NCI-H2196 treated with DMSO at 0.1 percent for 48 hours (cell line): ENCODE measurements around the gene SYNDIG1.

Source experiments
- DNase-seq: peaks from one replicate; lab custom pipeline; 2025; ENCODE audit not compliant: unreplicated experiment; lab: John Stamatoyannopoulos, UW

The SYNDIG1 gene

DNA sequence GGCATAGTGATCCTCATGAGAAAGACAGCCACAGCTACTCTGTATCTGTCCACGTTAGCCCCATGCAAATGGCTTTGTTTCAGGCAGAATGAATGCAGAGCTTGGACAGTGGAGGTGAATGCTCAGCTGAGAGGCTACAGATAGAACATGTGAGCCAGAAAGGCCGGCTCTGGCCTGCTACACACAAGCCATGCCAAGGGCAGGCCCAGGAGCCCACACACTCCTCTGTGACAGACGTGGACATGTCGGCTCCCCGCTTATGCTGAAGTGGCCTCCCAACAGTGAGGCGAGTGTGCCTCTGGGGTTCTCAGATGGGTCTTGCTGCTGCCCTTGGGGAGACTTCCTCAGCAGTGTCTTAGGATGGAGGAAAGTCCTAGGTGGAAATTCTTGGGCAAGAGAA, 159.6 kb downstream of the SYNDIG1 start:
- no peak for DNase-seq

- no peak for DNase-seq
These were observed 160.2 kb downstream of the SYNDIG1 start for GRCh38 chr20:24629668-24630067.

GRCh38 chr20:24630486-24631172, 161.2 kb downstream of the SYNDIG1 start:
- no peak for DNase-seq

DNA sequence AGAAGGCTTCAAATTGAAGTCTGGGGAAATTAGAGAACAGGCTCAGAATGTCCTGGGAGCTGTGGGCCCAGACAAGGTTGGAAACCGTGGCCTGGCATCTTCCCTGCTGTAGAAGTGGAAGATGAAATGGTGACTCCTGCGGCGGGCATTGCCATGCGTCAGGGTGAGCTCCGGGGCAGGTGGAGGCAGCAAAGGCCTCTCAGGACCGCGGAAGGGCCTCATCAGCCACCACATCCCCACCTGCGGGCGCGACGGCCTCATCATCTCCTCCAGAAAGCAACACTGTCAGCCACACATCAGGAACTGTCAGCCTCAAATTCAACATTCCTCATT, 161.7 kb downstream of the SYNDIG1 start:
- no peak for DNase-seq

DNA sequence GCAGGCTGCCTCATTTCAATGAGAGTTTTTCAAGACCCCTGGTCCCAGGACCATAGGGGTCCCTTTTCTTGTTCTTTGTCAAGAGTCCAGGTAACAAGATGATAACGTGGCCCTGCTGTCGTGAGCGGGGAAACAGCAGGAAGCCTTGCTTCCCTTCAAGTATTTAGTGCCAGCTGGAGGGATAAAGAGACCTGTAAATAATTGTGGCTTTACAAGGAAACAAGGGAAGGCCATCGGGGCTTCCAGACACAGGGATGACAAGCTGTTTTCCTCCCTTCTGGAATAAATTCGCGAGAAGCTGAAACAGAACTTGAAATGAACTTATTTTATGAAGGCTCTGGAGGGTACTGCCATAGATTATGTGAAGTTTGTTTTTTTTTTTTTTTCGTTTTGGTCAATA, 163.2 kb downstream of the SYNDIG1 start:
- no peak for DNase-seq

DNA sequence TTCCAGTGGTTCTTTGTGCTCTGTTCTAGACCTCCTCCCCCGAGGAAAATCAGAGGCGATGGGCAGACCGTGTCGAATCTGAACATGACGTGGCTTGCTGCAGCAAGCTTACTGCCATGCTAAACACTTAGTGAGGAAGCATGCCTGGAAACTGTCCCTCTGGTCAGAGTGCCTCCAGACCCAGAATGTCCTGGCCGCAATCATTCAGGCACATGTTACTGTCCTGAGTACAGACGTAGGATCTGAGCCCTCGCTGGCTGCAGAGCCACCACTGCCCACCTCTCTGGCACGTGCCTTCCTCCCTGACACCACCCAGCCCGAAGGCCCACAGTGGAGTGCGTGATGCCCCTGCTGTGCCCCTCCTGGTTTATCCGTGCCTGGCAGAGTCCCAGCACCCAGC, 163.6 kb downstream of the SYNDIG1 start:
- DNase-seq = no peak

DNA sequence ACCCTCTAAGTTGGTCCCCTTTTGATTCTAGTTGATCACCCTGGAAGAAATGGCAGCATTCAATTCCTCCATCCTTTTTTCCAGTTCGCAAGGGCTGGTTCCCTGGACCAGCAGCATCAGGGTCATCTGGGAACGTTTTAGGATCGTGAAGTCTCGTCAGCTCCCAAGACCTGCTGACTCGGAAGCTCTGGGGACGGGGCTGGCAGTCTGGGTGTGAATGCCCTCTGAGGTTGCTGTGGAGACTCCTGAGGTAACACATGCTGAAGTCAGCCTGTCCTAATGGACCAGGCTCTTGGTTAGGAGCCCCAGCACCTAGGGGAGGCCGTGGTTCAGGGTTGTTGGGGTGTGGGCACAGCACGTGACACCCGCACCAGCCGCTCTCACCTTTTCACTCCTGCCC, 164.1 kb downstream of the SYNDIG1 start:
- no peak for DNase-seq

DNA sequence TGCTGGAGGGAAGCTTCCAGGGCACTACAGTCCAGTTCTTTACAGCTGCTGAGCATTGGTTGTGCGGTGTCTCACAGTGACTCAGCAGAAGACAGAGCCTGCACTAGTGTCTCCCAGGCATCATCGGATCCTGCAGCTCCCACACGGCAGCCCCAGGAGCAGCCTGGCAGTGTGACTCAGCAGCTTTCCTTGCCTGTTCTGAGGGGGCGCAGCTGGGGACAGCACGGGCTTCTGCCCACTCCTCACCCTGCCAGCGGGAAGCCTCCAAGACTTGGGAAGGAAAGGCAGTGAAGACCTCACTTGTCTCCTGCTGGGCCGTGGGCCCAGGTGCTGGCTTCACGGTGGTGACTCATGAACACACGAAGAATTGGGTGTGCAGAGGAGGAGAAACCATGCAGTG, 165.4 kb downstream of the SYNDIG1 start:
- no peak for DNase-seq

GRCh38 chr20:24636626-24637025, 167.2 kb downstream of the SYNDIG1 start:
- DNase-seq = no peak

DNA sequence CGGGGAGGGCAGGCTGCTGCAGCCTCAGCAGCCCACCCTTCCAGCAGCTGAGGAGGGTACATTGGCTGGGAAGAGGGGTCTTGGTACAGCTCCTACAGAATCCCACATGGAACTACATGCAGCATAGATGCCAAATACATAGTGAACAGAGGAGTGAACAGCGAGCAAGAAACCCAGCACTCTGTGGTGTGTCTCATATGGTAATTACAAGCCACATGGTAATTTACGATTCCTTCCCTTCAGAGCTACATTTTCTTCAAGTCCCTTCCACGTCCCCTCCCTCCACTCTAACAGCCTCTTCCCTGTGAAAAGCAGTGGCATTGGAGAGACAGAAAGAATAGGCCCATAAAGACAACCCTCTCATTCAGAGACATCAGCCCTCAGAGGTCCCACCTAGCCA, 167.7 kb downstream of the SYNDIG1 start:
- no peak for DNase-seq

DNA sequence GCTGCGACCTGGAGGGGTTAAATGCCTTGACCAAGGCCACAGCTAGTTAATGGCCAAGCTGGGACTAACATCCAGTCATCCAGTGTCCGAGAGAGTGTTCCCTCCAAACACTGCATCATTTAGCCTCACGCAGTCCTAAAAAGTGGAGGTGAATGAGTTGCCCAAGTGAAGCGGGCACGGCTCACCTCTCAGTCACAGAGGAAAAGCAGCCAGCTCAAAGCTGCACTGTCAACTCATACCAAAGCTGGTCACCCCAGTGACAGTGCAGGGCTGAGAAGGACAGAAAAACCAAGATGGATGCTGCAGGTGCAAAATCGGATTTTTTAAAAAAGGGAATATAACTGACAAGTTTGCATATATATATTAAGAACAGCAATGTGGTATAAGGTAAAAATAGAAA, 168.5 kb downstream of the SYNDIG1 start:
- no peak for DNase-seq

GRCh38 chr20:24638591-24639548, 169.4 kb downstream of the SYNDIG1 start:
- no peak for DNase-seq

DNA sequence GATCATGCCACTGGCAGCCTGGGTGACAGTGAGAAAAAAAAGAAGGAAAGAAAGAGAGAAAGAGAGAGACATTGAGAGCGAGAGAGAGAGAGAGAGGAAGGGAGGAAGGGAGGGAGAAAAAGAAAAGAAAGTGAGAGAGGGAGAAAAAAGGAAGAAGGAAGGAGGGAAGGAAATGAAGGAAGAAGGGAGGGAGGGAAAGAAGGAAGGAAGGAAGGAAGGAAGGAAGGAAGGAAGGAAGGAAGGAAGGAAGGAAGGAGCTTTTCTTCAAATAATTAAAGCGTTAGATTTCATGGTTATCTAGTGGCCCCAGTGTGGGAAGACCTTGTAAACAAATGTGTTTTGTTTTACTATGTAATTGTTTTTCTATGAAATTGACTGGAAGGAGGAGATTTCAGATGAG, 170.8 kb downstream of the SYNDIG1 start:
- DNase-seq = no peak

DNA sequence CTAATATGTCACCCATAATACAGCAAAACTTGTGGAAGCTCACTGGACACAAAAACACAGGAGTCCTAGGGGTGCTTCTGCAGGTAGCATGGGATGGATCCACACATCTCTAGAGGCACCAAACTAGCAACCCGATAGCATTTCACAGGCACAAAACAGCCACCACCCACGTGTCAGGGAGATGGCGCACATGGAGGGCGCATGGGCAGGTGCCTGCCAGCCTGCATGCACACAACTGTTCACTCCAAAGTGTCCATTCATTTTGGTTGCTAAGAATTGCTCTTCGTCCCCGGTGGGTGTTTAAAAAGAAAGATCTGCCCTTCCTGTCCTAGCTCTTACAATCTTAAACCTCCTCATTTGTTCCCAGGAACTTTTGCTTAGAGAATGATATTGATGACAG, 171.3 kb downstream of the SYNDIG1 start:
- no peak for DNase-seq

GRCh38 chr20:24643731-24644626, 174.6 kb downstream of the SYNDIG1 start:
- no peak for DNase-seq

DNA sequence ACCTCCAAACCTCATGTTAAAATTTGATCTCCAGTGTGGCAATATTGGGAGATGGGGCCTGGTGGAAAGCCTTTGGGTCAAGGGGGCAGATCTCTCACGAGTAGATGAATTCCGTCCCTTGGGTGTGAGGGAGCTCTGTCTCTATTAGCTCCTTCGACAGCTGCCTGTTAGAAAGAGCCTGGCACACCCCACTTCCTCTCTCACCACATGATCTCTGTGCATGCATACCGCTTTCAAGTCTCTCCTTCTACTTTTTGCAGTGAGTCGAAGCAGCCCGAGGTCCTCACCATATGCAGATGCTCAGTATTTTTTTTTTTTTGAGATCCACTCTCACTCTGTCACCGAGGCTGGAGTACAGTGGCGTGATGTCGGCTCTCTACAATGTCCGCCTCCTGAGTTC, 176.9 kb downstream of the SYNDIG1 start:
- no peak for DNase-seq

- DNase-seq = no peak
These were observed 178.3 kb downstream of the SYNDIG1 start for GRCh38 chr20:24647713-24648112.

- no peak for DNase-seq
These were observed 179.1 kb downstream of the SYNDIG1 start for GRCh38 chr20:24648481-24648880.

GRCh38 chr20:24648919-24649318, 179.5 kb downstream of the SYNDIG1 start:
- no peak for DNase-seq

DNA sequence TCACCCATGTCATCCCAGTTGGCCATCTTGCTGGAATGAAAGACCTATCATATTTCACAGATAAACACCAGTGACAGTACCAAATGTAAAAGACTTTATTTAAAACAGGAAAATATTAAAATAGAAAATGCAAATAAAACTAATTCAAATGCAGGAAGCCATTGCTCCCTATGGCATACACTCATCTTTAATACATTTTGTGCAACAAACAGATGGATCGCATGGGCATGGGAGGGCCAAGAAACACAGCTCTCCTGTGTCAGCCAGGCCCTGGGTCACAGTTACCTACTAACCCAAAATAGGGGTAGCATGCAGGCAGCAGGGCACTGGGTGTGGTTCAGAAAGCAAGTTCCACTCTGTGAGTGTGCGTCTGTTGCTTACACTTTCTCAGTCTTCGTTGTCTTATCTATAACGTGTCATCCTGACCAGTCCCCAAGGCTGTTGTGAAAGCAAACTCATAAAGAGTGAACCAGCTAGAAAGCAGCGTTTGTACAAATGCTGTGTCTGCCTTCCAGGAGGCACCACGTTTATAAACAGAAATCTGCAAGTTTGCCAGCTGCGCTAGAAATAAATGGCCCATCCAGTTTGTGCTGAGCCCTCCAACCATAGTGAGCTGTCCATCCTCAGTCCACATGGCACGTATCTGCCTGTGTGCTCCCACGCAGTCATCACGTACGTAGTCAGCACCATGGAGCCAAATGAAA, 180.5 kb downstream of the SYNDIG1 start:
- no peak for DNase-seq
